Vagina (tissue), 2 donors: ENCODE data around the gene SLC6A4.

Source experiments
- CTCF ChIP-seq, 3 experiments: fragments of 450-650 bp in 2 of 3; fragments of 200-600 bp in 1 of 3; sonication (generic) in 1 of 3; IDR thresholded peaks; one replicate each; pipeline ENCODE4 v1.5.1; 2017 to 2019; ENCODE audit warnings: antibody characterized with exemption in 3 of 3, mild to moderate bottlenecking in 2 of 3, moderate library complexity in 2 of 3
- POLR2A ChIP-seq, 2 donors: fragments of 450-650 bp; IDR thresholded peaks; one replicate each; pipeline ENCODE4 v1.6.1; 2017; ENCODE audit warnings: antibody characterized with exemption in 2 of 2, mild to moderate bottlenecking in 2 of 2, moderate library complexity in 2 of 2
- POLR2AphosphoS5 ChIP-seq, 2 donors: sonication (generic); formaldehyde crosslinking; IDR thresholded peaks; one replicate each; pipeline ENCODE4 v1.9.0; 2017; ENCODE audit warnings: antibody characterized with exemption in 2 of 2, mild to moderate bottlenecking in 2 of 2, low read depth in 1 of 2; ENCODE audit not compliant: insufficient read depth in 1 of 2

DNA sequence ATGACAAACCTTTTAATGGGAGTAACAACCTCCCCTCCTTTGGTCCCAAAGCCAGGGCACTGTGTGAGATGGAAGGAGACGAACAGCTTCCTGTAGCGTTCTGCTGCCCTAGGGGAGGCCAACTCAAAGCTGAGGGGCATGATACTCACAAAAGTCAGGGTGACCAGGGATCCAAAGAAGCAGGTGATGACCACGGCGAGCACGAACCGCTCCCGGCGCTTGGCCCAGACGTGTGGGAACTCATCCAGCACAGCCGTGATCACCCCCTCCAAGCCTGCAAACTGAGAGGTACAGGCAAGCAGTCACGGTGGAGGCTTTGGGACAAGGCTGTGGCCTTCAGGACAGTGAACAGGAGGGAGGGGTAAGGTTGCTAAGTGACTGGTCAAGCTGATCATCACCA is 25.1 kb downstream of the SLC6A4 start:
- no peak for TF ChIP-seq CTCF (IDR thresholded peaks at IDR 0.05)
- TF ChIP-seq POLR2A (IDR thresholded peaks at IDR 0.05): no peak
- TF ChIP-seq POLR2AphosphoS5 (IDR thresholded peaks at IDR 0.05; ENCODE audit: insufficient read depth in 1 of 2, low read depth in 1 of 2): no peak
